Activated T-helper 2 cell treated with anti-CD3 and anti-CD28 coated beads, Interferon-gamma antibody, Interleukin-2, Interleukin-4, amounts not matched to agents 10 μg/mL and 5 μg/mL and 100 μg/mL, durations not matched to agents 14 hours and 24 hours and 36 hours (primary cell): ENCODE results near the gene TECPR2. TPM values are rescaled to one million over a fixed set of nuclear protein-coding genes. Genes with fewer than 3 reads are reported as not detected.

ENCODE experiments used
- DNase-seq: peaks from one replicate; pipeline ENCODE4 v3.0.0; 2021; ENCODE audit warnings: low spot score
- H3K27ac Mint-ChIP-seq: one replicate; pipeline ENCODE4 v1.8.0; 2021; ENCODE audit warnings: mixed read lengths
- H3K27me3 Mint-ChIP-seq: one replicate; pipeline ENCODE4 v1.8.0; 2021; ENCODE audit warnings: low read depth, mixed read lengths
- H3K36me3 Mint-ChIP-seq: one replicate; pipeline ENCODE4 v1.8.0; 2021; ENCODE audit warnings: low read depth, mixed read lengths
- H3K4me1 Mint-ChIP-seq: one replicate; pipeline ENCODE4 v1.8.0; 2021; ENCODE audit warnings: low read depth, mixed read lengths
- H3K4me3 Mint-ChIP-seq: one replicate; pipeline ENCODE4 v1.8.0; 2021; ENCODE audit warnings: low read depth, mild to moderate bottlenecking, moderate library complexity, mixed read lengths
- H3K9me3 Mint-ChIP-seq: one replicate; pipeline ENCODE4 v1.8.0; 2021; ENCODE audit warnings: mixed read lengths
- intact Hi-C: fragments of 100-400 bp; cut with micrococcal nuclease; formaldehyde crosslinking; loops from one replicate; pipeline ENCODE4 v1.15.1; 2023
- total RNA-seq: library from RNA; stranded (reverse); gene quantifications from 2 replicates; pipeline ENCODE4 v1.2.3, GENCODE V29; 2022

The TECPR2 gene
- total RNA-seq, 1 donor from 2014 or later: 7.8 TPM

GRCh38 chr14:102394717-102395375 is 32.1 kb downstream of the TECPR2 start:
- intact Hi-C loops: no loop called here
- peak overlapping the region; percentile 23 for H3K27ac Mint-ChIP-seq
- DNase-seq: no peak
- no peaks in the 10 kb centered on the region for H3K27me3 Mint-ChIP-seq
- no peak overlapping the region for H3K4me3 Mint-ChIP-seq
- peaks cover 13% of the 10 kb centered on the region for H3K4me1 Mint-ChIP-seq
- H3K9me3 Mint-ChIP-seq: peaks cover 36% of the 10 kb centered on the region
- peaks cover 38% of the 10 kb centered on the region for H3K36me3 Mint-ChIP-seq

- Mint-ChIP-seq H3K4me1 (peaks cover 11% of the 10 kb centered on the region), H3K27ac (no peak overlapping the region), H3K36me3 (peaks cover 38% of the 10 kb centered on the region), H3K9me3 (peaks cover 38% of the 10 kb centered on the region), H3K27me3 (no peaks in the 10 kb centered on the region), H3K4me3 (no peak overlapping the region)
- no peak for DNase-seq
- intact Hi-C loops: no loop called here
Measured at GRCh38 chr14:102396521-102396920, 33.8 kb downstream of the TECPR2 start.

DNA sequence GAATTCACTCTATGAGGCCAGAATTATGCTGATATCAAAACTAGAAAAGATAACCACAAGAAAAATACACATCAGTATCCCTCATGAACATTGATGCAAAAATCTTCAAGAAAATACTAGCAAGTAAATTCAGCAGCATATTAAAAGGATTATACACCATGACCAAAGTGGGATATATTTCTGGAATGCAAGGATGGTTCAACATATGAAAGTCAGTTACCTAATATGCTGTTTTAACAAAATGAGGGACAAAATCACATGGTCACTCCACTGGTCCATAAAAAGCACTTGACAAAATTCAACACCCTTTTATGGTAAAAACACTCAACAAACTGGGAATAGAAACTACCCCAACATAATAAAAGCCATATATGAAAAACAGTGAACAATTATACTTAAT is 40.3 kb downstream of the TECPR2 start:
- Mint-ChIP-seq H3K4me1 (no peaks in the 10 kb centered on the region), H3K9me3 (peaks cover 39% of the 10 kb centered on the region), H3K4me3 (no peak overlapping the region), H3K27me3 (no peaks in the 10 kb centered on the region), H3K36me3 (peaks cover 26% of the 10 kb centered on the region), H3K27ac (no peak overlapping the region)
- no peak for DNase-seq
- intact Hi-C loops: no loop called here

DNA sequence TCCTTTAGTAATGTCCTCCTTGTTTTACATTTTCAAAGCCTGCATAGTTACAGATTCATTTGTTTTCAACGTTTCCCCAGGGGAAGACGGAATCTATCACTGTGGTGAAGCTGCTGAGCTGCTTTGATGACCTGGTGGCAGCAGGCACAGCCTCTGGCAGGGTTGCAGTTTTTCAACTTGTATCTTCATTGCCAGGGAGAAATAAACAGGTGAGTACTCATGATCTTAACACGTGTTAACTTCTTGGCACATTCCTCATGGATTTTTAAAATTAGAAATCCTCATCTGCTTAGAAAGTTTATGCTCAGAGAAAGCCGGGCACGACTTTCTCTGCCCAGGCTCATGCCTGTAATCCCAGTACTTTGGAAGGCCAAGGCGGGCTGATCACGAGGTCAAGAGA is 44.5 kb downstream of the TECPR2 start:
- peaks cover 16% of the 10 kb centered on the region for H3K36me3 Mint-ChIP-seq
- intact Hi-C loops: no loop called here
- H3K9me3 Mint-ChIP-seq: peaks cover 14% of the 10 kb centered on the region
- H3K27me3 Mint-ChIP-seq: no peaks in the 10 kb centered on the region
- H3K4me1 Mint-ChIP-seq: peaks cover 2% of the 10 kb centered on the region
- H3K4me3 Mint-ChIP-seq: no peak overlapping the region
- no peak overlapping the region for H3K27ac Mint-ChIP-seq
- DNase-seq: no peak

- H3K36me3 Mint-ChIP-seq: peaks cover 3% of the 10 kb centered on the region
- H3K9me3 Mint-ChIP-seq: no peaks in the 10 kb centered on the region
- intact Hi-C loops: no loop called here
- no peak overlapping the region for H3K27ac Mint-ChIP-seq
- H3K4me3 Mint-ChIP-seq: no peak overlapping the region
- no peaks in the 10 kb centered on the region for H3K27me3 Mint-ChIP-seq
- peaks cover 2% of the 10 kb centered on the region for H3K4me1 Mint-ChIP-seq
- DNase-seq: no peak
Measured at GRCh38 chr14:102408724-102409123, 46.0 kb downstream of the TECPR2 start.

GRCh38 chr14:102415671-102416070 is 52.9 kb downstream of the TECPR2 start:
- no peaks in the 10 kb centered on the region for H3K36me3 Mint-ChIP-seq
- DNase-seq: no peak
- no peaks in the 10 kb centered on the region for H3K4me1 Mint-ChIP-seq
- no peak overlapping the region for H3K4me3 Mint-ChIP-seq
- H3K9me3 Mint-ChIP-seq: no peaks in the 10 kb centered on the region
- intact Hi-C loops: no loop called here
- no peak overlapping the region for H3K27ac Mint-ChIP-seq
- H3K27me3 Mint-ChIP-seq: no peaks in the 10 kb centered on the region

GRCh38 chr14:102417001-102417431 is 54.3 kb downstream of the TECPR2 start:
- no peak overlapping the region for H3K27ac Mint-ChIP-seq
- H3K4me1 Mint-ChIP-seq: no peaks in the 10 kb centered on the region
- intact Hi-C loops: no loop called here
- no peaks in the 10 kb centered on the region for H3K36me3 Mint-ChIP-seq
- DNase-seq: no peak
- H3K4me3 Mint-ChIP-seq: no peak overlapping the region
- H3K27me3 Mint-ChIP-seq: no peaks in the 10 kb centered on the region
- H3K9me3 Mint-ChIP-seq: no peaks in the 10 kb centered on the region

- H3K4me1 Mint-ChIP-seq: no peaks in the 10 kb centered on the region
- intact Hi-C loops: no loop called here
- H3K9me3 Mint-ChIP-seq: no peaks in the 10 kb centered on the region
- no peak overlapping the region for H3K4me3 Mint-ChIP-seq
- no peak overlapping the region for H3K27ac Mint-ChIP-seq
- DNase-seq: no peak
- no peaks in the 10 kb centered on the region for H3K27me3 Mint-ChIP-seq
- no peaks in the 10 kb centered on the region for H3K36me3 Mint-ChIP-seq
Measured at GRCh38 chr14:102417646-102418045, 54.9 kb downstream of the TECPR2 start.

- no peaks in the 10 kb centered on the region for H3K36me3 Mint-ChIP-seq
- H3K4me3 Mint-ChIP-seq: no peak overlapping the region
- no peaks in the 10 kb centered on the region for H3K4me1 Mint-ChIP-seq
- intact Hi-C loops: no loop called here
- H3K27ac Mint-ChIP-seq: no peak overlapping the region
- no peaks in the 10 kb centered on the region for H3K27me3 Mint-ChIP-seq
- DNase-seq: no peak
- no peaks in the 10 kb centered on the region for H3K9me3 Mint-ChIP-seq
Measured at GRCh38 chr14:102418169-102418852, 55.6 kb downstream of the TECPR2 start.

- intact Hi-C loops: no loop called here
- Mint-ChIP-seq H3K27me3 (no peaks in the 10 kb centered on the region), H3K4me3 (no peak overlapping the region), H3K27ac (no peak overlapping the region), H3K4me1 (no peaks in the 10 kb centered on the region), H3K9me3 (no peaks in the 10 kb centered on the region), H3K36me3 (no peaks in the 10 kb centered on the region)
- no peak for DNase-seq
Measured at GRCh38 chr14:102418853-102419240, 56.1 kb downstream of the TECPR2 start.

DNA sequence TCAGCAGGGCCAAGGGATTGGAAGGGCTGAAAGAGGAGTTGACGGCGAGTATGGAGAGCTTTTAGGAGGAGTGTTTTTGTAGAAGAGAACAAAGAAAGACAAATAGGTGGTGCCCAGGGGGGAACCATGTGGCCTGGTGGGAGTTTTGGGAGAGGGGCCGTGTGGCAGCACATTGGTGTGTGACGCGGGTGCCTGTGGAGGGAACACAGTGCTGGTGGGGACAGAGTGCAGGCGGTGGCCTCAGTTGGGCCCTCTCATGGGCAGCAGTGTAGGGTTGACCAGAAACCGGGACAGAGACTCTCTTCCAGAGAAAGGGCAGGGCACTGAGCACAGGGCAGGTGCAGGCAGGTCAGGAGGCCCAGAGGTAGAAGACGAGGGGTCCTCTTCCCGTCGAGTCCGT is 56.5 kb downstream of the TECPR2 start:
- Mint-ChIP-seq H3K4me1 (no peaks in the 10 kb centered on the region), H3K9me3 (no peaks in the 10 kb centered on the region), H3K27ac (no peak overlapping the region), H3K4me3 (no peak overlapping the region), H3K27me3 (no peaks in the 10 kb centered on the region), H3K36me3 (no peaks in the 10 kb centered on the region)
- DNase-seq: no peak
- intact Hi-C loops: no loop called here

DNA sequence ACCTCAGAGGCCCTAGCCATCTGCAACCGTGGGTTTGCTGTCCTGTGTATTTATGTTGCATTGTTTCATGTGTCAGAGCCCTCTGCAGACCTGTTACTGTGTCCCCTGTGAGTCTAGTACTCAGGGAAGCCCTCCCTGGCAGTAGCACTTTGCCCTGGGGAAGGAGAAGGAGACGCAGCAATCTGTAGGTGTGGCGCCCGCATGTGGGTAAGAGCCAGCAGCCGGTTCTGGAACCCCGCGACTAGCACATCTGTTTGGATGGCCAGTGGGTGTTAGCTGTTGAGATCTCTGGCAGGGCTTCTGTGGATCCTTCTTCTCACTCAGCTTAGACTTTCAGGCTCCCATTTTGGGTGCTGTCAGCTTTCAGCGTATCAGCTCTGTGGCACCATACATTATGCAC is 57.0 kb downstream of the TECPR2 start:
- DNase-seq: no peak
- Mint-ChIP-seq H3K36me3 (no peaks in the 10 kb centered on the region), H3K4me3 (no peak overlapping the region), H3K27ac (no peak overlapping the region), H3K27me3 (no peaks in the 10 kb centered on the region), H3K4me1 (no peaks in the 10 kb centered on the region), H3K9me3 (no peaks in the 10 kb centered on the region)
- intact Hi-C loops: no loop called here

GRCh38 chr14:102421411-102422057 is 58.8 kb downstream of the TECPR2 start:
- H3K27me3 Mint-ChIP-seq: no peaks in the 10 kb centered on the region
- H3K4me3 Mint-ChIP-seq: no peak overlapping the region
- no peaks in the 10 kb centered on the region for H3K36me3 Mint-ChIP-seq
- no peaks in the 10 kb centered on the region for H3K9me3 Mint-ChIP-seq
- H3K27ac Mint-ChIP-seq: no peak overlapping the region
- peaks cover 1% of the 10 kb centered on the region for H3K4me1 Mint-ChIP-seq
- intact Hi-C loops: no loop called here
- no peak for DNase-seq
